GM12874 (cell line): Measurements from ENCODE around the gene DRGX.

Source experiments
- CTCF ChIP-seq: IDR thresholded peaks from 2 replicates; pipeline ENCODE4 v1.5.1; 2011; ENCODE audit warnings: low read depth, mild to moderate bottlenecking, control low read depth, low read length, moderate library complexity; ENCODE audit not compliant: insufficient read depth

The DRGX gene

GRCh38 chr10:49347827-49348226, 48.1 kb downstream of the DRGX start:
- no peak for TF ChIP-seq CTCF

GRCh38 chr10:49347342-49347741, 48.5 kb downstream of the DRGX start:
- TF ChIP-seq CTCF = no peak

GRCh38 chr10:49344840-49345239, 51.0 kb downstream of the DRGX start:
- no peak for TF ChIP-seq CTCF

GRCh38 chr10:49338604-49339003, 57.3 kb downstream of the DRGX start:
- no peak for TF ChIP-seq CTCF

- TF ChIP-seq CTCF = no peak
Observed at GRCh38 chr10:49335364-49335972, 60.4 kb downstream of the DRGX start.

- no peak for TF ChIP-seq CTCF
Observed at GRCh38 chr10:49334964-49335363, 60.9 kb downstream of the DRGX start.

GRCh38 chr10:49333192-49333591, 62.7 kb downstream of the DRGX start:
- TF ChIP-seq CTCF = no peak
